ENCODE measurements around the gene PLPPR1. TPM values are rescaled to one million over a fixed set of nuclear protein-coding genes. Genes with fewer than 3 reads are reported as not detected.

PLPPR1 gene
- total RNA-seq = not detected in 2 replicates

GRCh38 chr9:101028346-101029314 lies at the start of gene PLPPR1:
TSS of gene PLPPR1 (plus strand) at chr9:101028727.

Small RNA genes lying within 50 kb of the gene (small RNA-seq; reads per million reads assigned to genes)
- gene RF00322 = not detected

Measured in subcutaneous preadipocyte (primary cell).